Caco-2 (cell line): ENCODE results near the gene CROT. TPM values are rescaled to one million over a fixed set of nuclear protein-coding genes. Genes with fewer than 3 reads are reported as not detected.

Experiments used
- BruUV-seq: library from RNA; stranded (reverse); fragments of 400-500 nt; replicated peaks from 2 replicates; lab custom pipeline; 2021; lab: Mats Ljungman, UMichigan
- CTCF ChIA-PET: fragments of 300-600 bp; sonication (Branson Sonifier 250); formaldehyde crosslinking; loops from one replicate; lab custom pipeline; 2022; ENCODE audit warnings: antibody characterized with exemption; lab: Charles Lee
- POLR2A ChIA-PET: fragments of 300-600 bp; sonication (Branson Sonifier 250); formaldehyde crosslinking; loops from one replicate; lab custom pipeline; 2022; ENCODE audit warnings: antibody characterized with exemption; lab: Charles Lee
- DNase-seq, 2 experiments: peaks; one replicate each; pipeline versions ENCODE4 v3.0.0 to v3.0.0-alpha.2; 2020 to 2022
- H3K27me3 ChIP-seq: replicated peaks from 2 replicates; pipeline ENCODE4 v1.6.0; 2011; ENCODE audit warnings: low read length; ENCODE audit not compliant: control insufficient read depth, insufficient read depth
- H3K36me3 ChIP-seq: 2 replicates; pipeline ENCODE4 v1.5.1; 2011; ENCODE audit warnings: low read length; ENCODE audit not compliant: control insufficient read depth, insufficient read depth
- H3K4me1 ChIP-seq: fragments of 250-450 bp; sonication (Bioruptor Pico); 2 replicates; pipeline ENCODE4 v1.5.1; 2020; ENCODE audit warnings: mild to moderate bottlenecking
- H3K4me3 ChIP-seq: 2 replicates; pipeline ENCODE4 v1.5.1; 2011; ENCODE audit warnings: low read depth, mild to moderate bottlenecking, control low read depth, low read length
- H3K9me3 ChIP-seq: fragments of 250-450 bp; sonication (Bioruptor Pico); 2 replicates; pipeline ENCODE4 v1.5.1; 2020; ENCODE audit warnings: mild to moderate bottlenecking, moderate library complexity
- H3K27ac Mint-ChIP-seq: one replicate; pipeline ENCODE4 v1.8.0; 2022; ENCODE audit warnings: mixed read lengths; ENCODE audit not compliant: unreplicated experiment
- H3K27me3 Mint-ChIP-seq: one replicate; pipeline ENCODE4 v1.8.0; 2022; ENCODE audit warnings: mixed read lengths; ENCODE audit not compliant: insufficient read depth, unreplicated experiment
- H3K36me3 Mint-ChIP-seq: one replicate; pipeline ENCODE4 v1.8.0; 2022; ENCODE audit warnings: mild to moderate bottlenecking, mixed read lengths; ENCODE audit not compliant: insufficient read depth, unreplicated experiment
- H3K4me1 Mint-ChIP-seq: one replicate; pipeline ENCODE4 v1.8.0; 2022; ENCODE audit warnings: low read depth, mixed read lengths; ENCODE audit not compliant: unreplicated experiment
- H3K4me3 Mint-ChIP-seq: one replicate; pipeline ENCODE4 v1.8.0; 2022; ENCODE audit warnings: mild to moderate bottlenecking, moderate library complexity, mixed read lengths; ENCODE audit not compliant: unreplicated experiment
- H3K9me3 Mint-ChIP-seq: one replicate; pipeline ENCODE4 v1.8.0; 2022; ENCODE audit warnings: mixed read lengths; ENCODE audit not compliant: unreplicated experiment
- CTCF ChIP-seq, 2 experiments: fragments of 200-600 bp in 1 of 2; IDR thresholded peaks; 1 replicate in 1 of 2; 2 replicates in 1 of 2; pipeline versions ENCODE4 v1.5.1 to v1.8.0; 2011 to 2022; ENCODE audit warnings: antibody characterized with exemption in 1 of 2, control low read depth in 1 of 2, inconsistent platforms in 1 of 2, low read depth in 1 of 2, low read length in 1 of 2, mild to moderate bottlenecking in 1 of 2, moderate library complexity in 1 of 2; ENCODE audit not compliant: insufficient read depth in 1 of 2, severe bottlenecking in 1 of 2, unreplicated experiment in 1 of 2
- intact Hi-C: fragments of 100-400 bp; cut with micrococcal nuclease; formaldehyde crosslinking; loops from one replicate; pipeline ENCODE4 v1.10.0; 2022; ENCODE audit not compliant: unreplicated experiment
- total RNA-seq: library from RNA; stranded (reverse); gene quantifications from 2 replicates; pipeline ENCODE4 v1.2.3, GENCODE V29; 2022

CROT gene
- total RNA-seq, 1 experiment from 2014 or later, result 15.4 TPM

- TF ChIP-seq CTCF (IDR thresholded peaks at IDR 0.05; ENCODE audit: insufficient read depth in 1 of 2, low read depth in 1 of 2, low read length in 1 of 2, severe bottlenecking in 1 of 2, unreplicated experiment in 1 of 2), result no peak
- no TSS peak for BruUV-seq
- H3K27me3 ChIP-seq, result no peaks in the 10 kb centered on the region
- H3K4me1 Mint-ChIP-seq, result no peaks in the 10 kb centered on the region
- no peaks in the 10 kb centered on the region for H3K36me3 ChIP-seq
- peaks cover 9% of the 10 kb centered on the region; the same call in 1 of the 2 replicates for H3K4me1 ChIP-seq
- H3K4me3 Mint-ChIP-seq, result peak overlapping the region; percentile 84
- H3K9me3 ChIP-seq, result no peaks in the 10 kb centered on the region
- no peak for DNase-seq
- H3K9me3 Mint-ChIP-seq, result no peaks in the 10 kb centered on the region
- H3K27ac Mint-ChIP-seq, result peak overlapping the region; percentile 80
- peak overlapping the region; percentile 71 for H3K4me3 ChIP-seq
- intact Hi-C loops, result no loop called here
- H3K27me3 Mint-ChIP-seq, result no peaks in the 10 kb centered on the region
- no peaks in the 10 kb centered on the region for H3K36me3 Mint-ChIP-seq
- ChIA-PET POLR2A (no interaction called here), CTCF (no interaction called here)
These were observed 1.0 kb upstream of the CROT start for GRCh38 chr7:87344446-87344845.

- no peaks in the 10 kb centered on the region for H3K27me3 Mint-ChIP-seq
- no TSS peak for BruUV-seq
- Histone ChIP-seq H3K27me3 (no peaks in the 10 kb centered on the region), H3K36me3 (no peaks in the 10 kb centered on the region), H3K9me3 (no peaks in the 10 kb centered on the region), H3K4me1 (peaks cover 9% of the 10 kb centered on the region; the same call in 1 of the 2 replicates), H3K4me3 (peak overlapping the region; percentile 71)
- ChIA-PET CTCF (interaction anchor here (0.6 to 1.1 kb wide), 2 partner anchors 28 to 126 kb away, joined by 4 read pairs; no protein-coding TSS in a partner anchor), POLR2A (interaction anchor here (1.1 kb wide), 2 partner anchors 126 to 194 kb away, joined by 4 to 10 read pairs; partner anchors contain the start of gene DMTF1)
- no peaks in the 10 kb centered on the region for H3K9me3 Mint-ChIP-seq
- peak overlapping the region; percentile 80 for H3K27ac Mint-ChIP-seq
- no peak for DNase-seq
- H3K4me3 Mint-ChIP-seq, result peak overlapping the region; percentile 84
- H3K36me3 Mint-ChIP-seq, result peaks cover 6% of the 10 kb centered on the region
- TF ChIP-seq CTCF (IDR thresholded peaks at IDR 0.05; ENCODE audit: insufficient read depth in 1 of 2, low read depth in 1 of 2, low read length in 1 of 2, severe bottlenecking in 1 of 2, unreplicated experiment in 1 of 2), result no peak
- intact Hi-C loops, result loop anchor here (1.0 kb wide), 3 partner anchors 15 to 67 kb away; no protein-coding TSS in a partner anchor
- no peaks in the 10 kb centered on the region for H3K4me1 Mint-ChIP-seq
These were observed 503 bp downstream of the CROT start for GRCh38 chr7:87345962-87346371.

- H3K4me1 ChIP-seq, result peaks cover 9% of the 10 kb centered on the region; the same call in 1 of the 2 replicates
- no peak overlapping the region for H3K4me3 ChIP-seq
- intact Hi-C loops, result no loop called here
- no peak for DNase-seq
- H3K27me3 Mint-ChIP-seq, result no peaks in the 10 kb centered on the region
- no TSS peak for BruUV-seq
- ChIA-PET POLR2A (no interaction called here), CTCF (no interaction called here)
- TF ChIP-seq CTCF (IDR thresholded peaks at IDR 0.05; ENCODE audit: insufficient read depth in 1 of 2, low read depth in 1 of 2, low read length in 1 of 2, severe bottlenecking in 1 of 2, unreplicated experiment in 1 of 2), result no peak
- H3K36me3 Mint-ChIP-seq, result peaks cover 7% of the 10 kb centered on the region
- no peak overlapping the region for H3K27ac Mint-ChIP-seq
- 0 out of 2 replicates have a peak, but pooled peaks cover 6% of the 10 kb centered on the region for H3K9me3 ChIP-seq
- H3K27me3 ChIP-seq, result no peaks in the 10 kb centered on the region
- H3K9me3 Mint-ChIP-seq, result no peaks in the 10 kb centered on the region
- H3K4me3 Mint-ChIP-seq, result peak overlapping the region; percentile 84
- peaks cover 1% of the 10 kb centered on the region; the same call in 1 of the 2 replicates for H3K36me3 ChIP-seq
- no peaks in the 10 kb centered on the region for H3K4me1 Mint-ChIP-seq
These were observed 1.7 kb downstream of the CROT start for GRCh38 chr7:87347207-87347606.
